SK-N-SH treated with all-trans-retinoic acid at 6 μM for 48 hours (cell line): Measurements from ENCODE around the gene AP1G2.

Source experiments
- ATAC-seq: fragments of 200-7000 bp; cut with Tn5 transposase; 3 replicates; pipeline ENCODE4 v1.9.1; 2020; ENCODE audit warnings: mild to moderate bottlenecking, moderate library complexity
- ARNTL ChIP-seq: fragments of 450-650 bp; formaldehyde crosslinking; IDR thresholded peaks from 2 replicates; pipeline ENCODE4 v1.5.0; 2020; ENCODE audit warnings: low read depth, mild to moderate bottlenecking, moderate library complexity, borderline replicate concordance
- BACH2 ChIP-seq: fragments of 250-450 bp; sonication (Bioruptor Pico); IDR thresholded peaks from 2 replicates; pipeline ENCODE4 v1.9.0; 2021; ENCODE audit warnings: mild to moderate bottlenecking, borderline replicate concordance
- CREB5 ChIP-seq: fragments of 250-450 bp; sonication (Bioruptor Pico); IDR thresholded peaks from 2 replicates; pipeline ENCODE4 v1.5.1; 2020; ENCODE audit warnings: low read depth, mild to moderate bottlenecking, moderate library complexity
- CSDC2 ChIP-seq: fragments of 250-450 bp; sonication (Bioruptor Pico); IDR thresholded peaks from 2 replicates; pipeline ENCODE4 v1.5.0; 2020; ENCODE audit warnings: mild to moderate bottlenecking, moderate library complexity
- CSRNP3 ChIP-seq: fragments of 250-450 bp; sonication (Bioruptor Pico); IDR thresholded peaks from 2 replicates; pipeline ENCODE4 v1.5.1; 2021; ENCODE audit warnings: mild to moderate bottlenecking, moderate library complexity
- ESRRG ChIP-seq: fragments of 250-450 bp; sonication (Bioruptor Pico); IDR thresholded peaks from 2 replicates; pipeline ENCODE4 v1.6.1; 2021; ENCODE audit warnings: mild to moderate bottlenecking
- GLIS3 ChIP-seq: fragments of 250-450 bp; sonication (Bioruptor Pico); IDR thresholded peaks from 2 replicates; pipeline ENCODE4 v1.5.0; 2020; ENCODE audit warnings: mild to moderate bottlenecking, moderate library complexity
- ISL1 ChIP-seq: fragments of 250-450 bp; sonication (Bioruptor Pico); IDR thresholded peaks from 2 replicates; pipeline ENCODE4 v2.1.2; 2022; ENCODE audit warnings: mild to moderate bottlenecking, moderate library complexity
- OSR1 ChIP-seq: fragments of 250-450 bp; sonication (Bioruptor Pico); IDR thresholded peaks from 2 replicates; pipeline ENCODE4 v1.8.0; 2022; ENCODE audit warnings: moderate library complexity, mild to moderate bottlenecking, inconsistent platforms
- PATZ1 ChIP-seq: fragments of 250-450 bp; sonication (Bioruptor Pico); IDR thresholded peaks from 2 replicates; pipeline ENCODE4 v1.8.0; 2020; ENCODE audit warnings: mild to moderate bottlenecking, moderate library complexity, borderline replicate concordance
- POU6F1 ChIP-seq: fragments of 250-450 bp; sonication (Bioruptor Pico); IDR thresholded peaks from 2 replicates; pipeline ENCODE4 v1.8.0; 2021; ENCODE audit warnings: low read depth, mild to moderate bottlenecking, moderate library complexity, borderline replicate concordance
- PPARA ChIP-seq: fragments of 250-450 bp; sonication (Bioruptor Pico); IDR thresholded peaks from 2 replicates; pipeline ENCODE4 v1.5.0; 2020; ENCODE audit warnings: mild to moderate bottlenecking, borderline replicate concordance
- SNAI2 ChIP-seq: fragments of 250-450 bp; sonication (Bioruptor Pico); IDR thresholded peaks from 2 replicates; pipeline ENCODE4 v1.5.0; 2020; ENCODE audit warnings: mild to moderate bottlenecking, moderate library complexity
- TCF4 ChIP-seq: fragments of 250-450 bp; sonication (Bioruptor Pico); IDR thresholded peaks from 2 replicates; pipeline ENCODE4 v1.8.0; 2021; ENCODE audit warnings: mild to moderate bottlenecking, moderate library complexity, borderline replicate concordance
- TOX ChIP-seq: fragments of 250-450 bp; sonication (Bioruptor Pico); IDR thresholded peaks from 2 replicates; pipeline ENCODE4 v1.8.0; 2021; ENCODE audit warnings: mild to moderate bottlenecking, moderate library complexity, borderline replicate concordance
- TSHZ2 ChIP-seq: fragments of 250-450 bp; sonication (Bioruptor Pico); IDR thresholded peaks from 2 replicates; pipeline ENCODE4 v1.5.0; 2020; ENCODE audit warnings: mild to moderate bottlenecking, moderate library complexity
- ZC3H10 ChIP-seq: fragments of 250-450 bp; sonication (Bioruptor Pico); IDR thresholded peaks from 2 replicates; pipeline ENCODE4 v1.5.1; 2021; ENCODE audit warnings: mild to moderate bottlenecking, moderate library complexity
- ZFP3 ChIP-seq: fragments of 250-450 bp; sonication (Bioruptor Pico); IDR thresholded peaks from 2 replicates; pipeline ENCODE4 v1.5.0; 2020; ENCODE audit warnings: mild to moderate bottlenecking, moderate library complexity
- ZNF565 ChIP-seq: fragments of 450-650 bp; formaldehyde crosslinking; conservative IDR thresholded peaks from 2 replicates; pipeline ENCODE4 v1.5.0; 2020; ENCODE audit warnings: low read depth, mild to moderate bottlenecking, moderate library complexity
- ZNF70 ChIP-seq: fragments of 450-650 bp; formaldehyde crosslinking; IDR thresholded peaks from 2 replicates; pipeline ENCODE4 v1.5.0; 2020; ENCODE audit warnings: mild to moderate bottlenecking, moderate library complexity
- ZNF8 ChIP-seq: fragments of 450-650 bp; formaldehyde crosslinking; IDR thresholded peaks from 2 replicates; pipeline ENCODE4 v1.5.0; 2020; ENCODE audit warnings: mild to moderate bottlenecking, moderate library complexity

AP1G2 gene

GRCh38 chr14:23535943-23536342 is 31.6 kb downstream of the AP1G2 start:
- no peak for ATAC-seq
- no peak for TF ChIP-seq ZFP3 (CRISPR knock-in tag)
- TF ChIP-seq TSHZ2 (CRISPR knock-in tag) = no peak
- TF ChIP-seq BACH2 (CRISPR knock-in tag) = no peak
- no peak for TF ChIP-seq CREB5 (CRISPR knock-in tag)
- TF ChIP-seq TOX (CRISPR knock-in tag) = no peak

GRCh38 chr14:23533652-23534435 is 33.7 kb downstream of the AP1G2 start:
- ATAC-seq = no peak
- TF ChIP-seq GLIS3 (CRISPR knock-in tag) (no peak), TCF4 (CRISPR knock-in tag) (no peak), ISL1 (CRISPR knock-in tag) (no peak), ZNF8 (CRISPR knock-in tag) (no peak), ZC3H10 (CRISPR knock-in tag) (no peak), ZNF565 (CRISPR knock-in tag) (no peak), POU6F1 (CRISPR knock-in tag) (no peak), CSDC2 (no peak), OSR1 (CRISPR knock-in tag) (no peak), CSRNP3 (CRISPR knock-in tag) (no peak), ZFP3 (CRISPR knock-in tag) (no peak), PPARA (CRISPR knock-in tag) (no peak), BACH2 (CRISPR knock-in tag) (no peak), ZNF70 (CRISPR knock-in tag) (no peak), PATZ1 (no peak), SNAI2 (CRISPR knock-in tag) (no peak)

- no peak for ATAC-seq
- TF ChIP-seq ESRRG (CRISPR knock-in tag) = no peak
- TF ChIP-seq ZNF565 (CRISPR knock-in tag) = no peak
- TF ChIP-seq ZC3H10 (CRISPR knock-in tag) = no peak
- TF ChIP-seq ISL1 (CRISPR knock-in tag) = no peak
- TF ChIP-seq TOX (CRISPR knock-in tag) = no peak
- TF ChIP-seq CREB5 (CRISPR knock-in tag) = no peak
- no peak for TF ChIP-seq TSHZ2 (CRISPR knock-in tag)
- TF ChIP-seq ZFP3 (CRISPR knock-in tag) = no peak
- no peak for TF ChIP-seq SNAI2 (CRISPR knock-in tag)
- no peak for TF ChIP-seq ZNF70 (CRISPR knock-in tag)
- TF ChIP-seq ARNTL (CRISPR knock-in tag) = no peak
- TF ChIP-seq GLIS3 (CRISPR knock-in tag) = no peak
- no peak for TF ChIP-seq CSRNP3 (CRISPR knock-in tag)
- no peak for TF ChIP-seq PPARA (CRISPR knock-in tag)
These were observed 34.9 kb downstream of the AP1G2 start for GRCh38 chr14:23532658-23533057.
